H1 (cell line): ENCODE measurements around the gene CSTF2. TPM values are rescaled to one million over a fixed set of nuclear protein-coding genes. Genes with fewer than 3 reads are reported as not detected.

Experiments used
- CTCF ChIA-PET: fragments of 300-600 bp; sonication (Branson Sonifier 250); formaldehyde crosslinking; loops from one replicate; lab custom pipeline; 2021; ENCODE audit not compliant: partially characterized antibody; lab: Charles Lee
- POLR2A ChIA-PET: fragments of 300-600 bp; sonication (Branson Sonifier 250); formaldehyde crosslinking; loops from one replicate; lab custom pipeline; 2021; ENCODE audit warnings: inconsistent platforms; ENCODE audit not compliant: partially characterized antibody; lab: Charles Lee
- DNase-seq, 2 experiments: peaks; one replicate each; pipeline versions ENCODE4 v3.0.0 to v3.0.0-alpha.2; 2010 to 2022; ENCODE audit warnings: low spot score in 2 of 2, low read depth in 1 of 2, mixed read lengths in 1 of 2
- FAIRE-seq: peaks from 2 replicates; lab custom pipeline; 2011; peaks lifted over from hg19 to GRCh38; lab: Jason Lieb, UNC
- H2AFZ ChIP-seq: 2 replicates; pipeline ENCODE4 v1.8.1; 2012; ENCODE audit warnings: low read length, inconsistent platforms
- H2AK5ac ChIP-seq: 2 replicates; pipeline ENCODE4 v1.6.1; 2013; ENCODE audit warnings: low read depth, low read length
- H2BK120ac ChIP-seq: replicated peaks from 2 replicates; pipeline ENCODE3; 2013; ENCODE audit warnings: low read depth, low read length, inconsistent platforms
- H2BK12ac ChIP-seq: 2 replicates; pipeline ENCODE4 v1.6.1; 2013; ENCODE audit warnings: low read depth, low read length
- H2BK15ac ChIP-seq: 2 replicates; pipeline ENCODE4 v1.6.1; 2013; ENCODE audit warnings: low read length
- H2BK20ac ChIP-seq: 2 replicates; pipeline ENCODE4 v1.6.1; 2013; ENCODE audit warnings: low read length
- H2BK5ac ChIP-seq: 2 replicates; pipeline ENCODE4 v1.6.1; 2013; ENCODE audit warnings: low read depth, low read length
- H3K14ac ChIP-seq: 2 replicates; pipeline ENCODE4 v1.6.1; 2013; ENCODE audit warnings: inconsistent platforms; ENCODE audit not compliant: insufficient read length
- H3K18ac ChIP-seq: 2 replicates; pipeline ENCODE4 v1.6.1; 2013; ENCODE audit warnings: low read length; ENCODE audit errors: extremely low read depth
- H3K23ac ChIP-seq: 2 replicates; pipeline ENCODE4 v1.6.1; 2013; ENCODE audit warnings: inconsistent platforms; ENCODE audit not compliant: insufficient read length
- H3K23me2 ChIP-seq: 2 replicates; pipeline ENCODE4 v1.6.1; 2013; ENCODE audit warnings: low read depth, low read length
- H3K27ac ChIP-seq: 2 replicates; pipeline ENCODE4 v1.6.1; 2011; ENCODE audit warnings: low read depth, low read length, inconsistent platforms
- H3K27me3 ChIP-seq, 4 experiments: replicated peaks in 1 of 4; 1 replicate in 1 of 4; 2 replicates in 3 of 4; pipeline versions ENCODE4 v1.6.1 to v1.8.1; 2011 to 2013; ENCODE audit warnings: low read length in 3 of 4, mild to moderate bottlenecking in 3 of 4, inconsistent platforms in 2 of 4, mixed read lengths in 2 of 4, moderate library complexity in 1 of 4; ENCODE audit not compliant: control insufficient read depth in 3 of 4, insufficient read depth in 3 of 4; ENCODE audit errors: extremely low read depth in 1 of 4
- H3K36me3 ChIP-seq, 4 experiments: 2 replicates each; pipeline versions ENCODE4 v1.6.1 to v1.8.1; 2011 to 2013; ENCODE audit warnings: mild to moderate bottlenecking in 4 of 4, low read length in 3 of 4, moderate library complexity in 2 of 4, control low read depth in 1 of 4, inconsistent platforms in 1 of 4; ENCODE audit not compliant: insufficient read depth in 4 of 4, control insufficient read depth in 2 of 4
- H3K4ac ChIP-seq: replicated peaks from 2 replicates; pipeline ENCODE3; 2013; ENCODE audit warnings: low read length, low read depth, mixed read lengths, inconsistent platforms; ENCODE audit not compliant: insufficient read length
- H3K4me1 ChIP-seq, 4 experiments: replicated peaks in 1 of 4; 1 replicate in 1 of 4; 2 replicates in 3 of 4; pipeline versions ENCODE4 v1.6.1 to v1.8.1; 2011 to 2013; ENCODE audit warnings: low read length in 3 of 4, inconsistent platforms in 2 of 4, mixed read lengths in 1 of 4; ENCODE audit not compliant: insufficient read depth in 4 of 4, control insufficient read depth in 3 of 4
- H3K4me2 ChIP-seq, 2 experiments: 2 replicates each; pipeline versions ENCODE4 v1.6.1 to v1.8.1; 2011 to 2013; ENCODE audit warnings: low read depth in 2 of 2, low read length in 2 of 2, control low read depth in 1 of 2, inconsistent platforms in 1 of 2, mild to moderate bottlenecking in 1 of 2; ENCODE audit not compliant: insufficient read depth in 1 of 2
- H3K4me3 ChIP-seq, 4 experiments: fragments of 200-600, 300-600 bp in 1 of 4; sonication (generic), shearing (Covaris generic), sonication (Bioruptor Twin) in 1 of 4; 2 replicates each; pipeline versions ENCODE4 v1.5.1 to v1.8.1; 2011 to 2016; ENCODE audit warnings: low read length in 4 of 4, low read depth in 3 of 4, control low read depth in 2 of 4, inconsistent platforms in 2 of 4, mild to moderate bottlenecking in 2 of 4, mixed read lengths in 1 of 4, moderate library complexity in 1 of 4; ENCODE audit not compliant: insufficient read depth in 2 of 4; ENCODE audit errors: extremely low read depth in 1 of 4
- H3K56ac ChIP-seq: replicated peaks from 2 replicates; pipeline ENCODE3; 2013; ENCODE audit warnings: low read depth, mild to moderate bottlenecking, mixed read lengths, low read length, inconsistent platforms; ENCODE audit not compliant: insufficient read length
- H3K79me1 ChIP-seq: 2 replicates; pipeline ENCODE4 v1.6.1; 2013; ENCODE audit warnings: low read depth, low read length, control low read depth
- H3K79me2 ChIP-seq, 2 experiments: 2 replicates each; pipeline versions ENCODE4 v1.6.1 to v1.8.1; 2012 to 2013; ENCODE audit warnings: low read length in 2 of 2, mild to moderate bottlenecking in 2 of 2, inconsistent platforms in 1 of 2; ENCODE audit not compliant: insufficient read depth in 2 of 2, control insufficient read depth in 1 of 2
- H3K9ac ChIP-seq, 4 experiments: replicated peaks in 1 of 4; 1 replicate in 1 of 4; 2 replicates in 3 of 4; pipeline versions ENCODE4 v1.6.1 to v1.8.1; 2011 to 2013; ENCODE audit warnings: low read depth in 3 of 4, low read length in 3 of 4, control low read depth in 2 of 4, mild to moderate bottlenecking in 2 of 4, moderate library complexity in 2 of 4, inconsistent platforms in 1 of 4; ENCODE audit errors: extremely low read depth in 1 of 4
- H3K9me3 ChIP-seq, 2 experiments: 2 replicates each; pipeline versions ENCODE4 v1.6.1 to v1.8.1; 2012 to 2013; ENCODE audit warnings: mild to moderate bottlenecking in 2 of 2, moderate library complexity in 2 of 2, control low read depth in 1 of 2, inconsistent platforms in 1 of 2, low read depth in 1 of 2, low read length in 1 of 2, mixed read lengths in 1 of 2; ENCODE audit not compliant: insufficient read depth in 2 of 2
- H4K20me1 ChIP-seq, 2 experiments: replicated peaks in 1 of 2; 2 replicates each; pipeline versions ENCODE3 to v1.8.1; 2011 to 2013; ENCODE audit warnings: inconsistent platforms in 2 of 2, low read length in 2 of 2, mild to moderate bottlenecking in 1 of 2; ENCODE audit not compliant: insufficient read depth in 2 of 2, control insufficient read depth in 1 of 2
- H4K5ac ChIP-seq: 2 replicates; pipeline ENCODE4 v1.6.1; 2013; ENCODE audit warnings: low read length, low read depth, mixed read lengths, inconsistent platforms; ENCODE audit not compliant: insufficient read length
- H4K8ac ChIP-seq: 2 replicates; pipeline ENCODE4 v1.8.0; 2013; ENCODE audit warnings: mild to moderate bottlenecking, moderate library complexity, low read length, inconsistent platforms; ENCODE audit not compliant: insufficient read depth; ENCODE audit errors: extremely low read depth
- H4K91ac ChIP-seq: replicated peaks from 2 replicates; pipeline ENCODE3; 2013; ENCODE audit warnings: low read length, mixed read lengths, inconsistent platforms; ENCODE audit not compliant: insufficient read length
- ASH2L ChIP-seq: fragments of 200-600, 300-600 bp; sonication (generic); IDR thresholded peaks from one replicate; pipeline ENCODE4 v1.7.1; 2017; ENCODE audit warnings: low read length
- BACH1 ChIP-seq: IDR thresholded peaks from 2 replicates; pipeline ENCODE4 v1.6.1; 2012; ENCODE audit warnings: low read length, improper control_type of control experiment
- CHD1 ChIP-seq: IDR thresholded peaks from 2 replicates; pipeline ENCODE4 v1.6.1; 2012; ENCODE audit warnings: low read depth, low read length, improper control_type of control experiment
- EP300 ChIP-seq, 2 experiments: IDR thresholded peaks; 1 replicate in 1 of 2; 2 replicates in 1 of 2; pipeline ENCODE4 v1.6.1; 2011 to 2012; ENCODE audit warnings: low read depth in 2 of 2, low read length in 2 of 2, mild to moderate bottlenecking in 2 of 2, borderline replicate concordance in 1 of 2, inconsistent platforms in 1 of 2, moderate library complexity in 1 of 2
- KDM5A ChIP-seq: fragments of 200-600 bp; IDR thresholded peaks from 2 replicates; pipeline ENCODE4 v1.7.1; 2012; ENCODE audit warnings: mild to moderate bottlenecking, low read length, inconsistent platforms, mixed read lengths
- NANOG ChIP-seq: IDR thresholded peaks from 2 replicates; pipeline ENCODE4 v1.6.1; 2011; ENCODE audit warnings: low read length, low read depth, mild to moderate bottlenecking, inconsistent platforms; ENCODE audit not compliant: insufficient read depth, poor library complexity, severe bottlenecking
- PHF8 ChIP-seq: fragments of 200-600 bp; sonication (generic); conservative IDR thresholded peaks from 2 replicates; pipeline ENCODE4 v1.7.1; 2012; ENCODE audit warnings: low read depth, mild to moderate bottlenecking, inconsistent platforms, low read length, moderate library complexity
- POLR2AphosphoS5 ChIP-seq: IDR thresholded peaks from 2 replicates; pipeline ENCODE4 v1.6.1; 2011; ENCODE audit warnings: low read depth, low read length
- POU5F1 ChIP-seq: IDR thresholded peaks from 2 replicates; pipeline ENCODE4 v1.6.1; 2011; ENCODE audit warnings: low read depth, mild to moderate bottlenecking, low read length, moderate library complexity
- SAP30 ChIP-seq: fragments of 300-600 bp; sonication (generic); IDR thresholded peaks from 2 replicates; pipeline ENCODE4 v1.7.1; 2012; ENCODE audit warnings: low read length, moderate library complexity, mild to moderate bottlenecking, inconsistent platforms; ENCODE audit not compliant: insufficient read depth, insufficient replicate concordance
- TAF7 ChIP-seq: optimal IDR thresholded peaks from 2 replicates; pipeline ENCODE3; 2011; ENCODE audit warnings: low read depth, mild to moderate bottlenecking, inconsistent platforms, low read length, moderate library complexity, borderline replicate concordance
- TBP ChIP-seq: IDR thresholded peaks from 2 replicates; pipeline ENCODE4 v1.6.1; 2011; ENCODE audit warnings: low read depth, low read length, improper control_type of control experiment
- TCF12 ChIP-seq: IDR thresholded peaks from 2 replicates; pipeline ENCODE4 v1.6.1; 2011; ENCODE audit warnings: low read depth, mild to moderate bottlenecking, low read length
- TEAD4 ChIP-seq: IDR thresholded peaks from 2 replicates; pipeline ENCODE4 v1.6.1; 2012; ENCODE audit warnings: low read depth, low read length, inconsistent platforms, mixed read lengths
- YY1 ChIP-seq: IDR thresholded peaks from 2 replicates; pipeline ENCODE4 v1.6.1; 2011; ENCODE audit warnings: low read depth, mild to moderate bottlenecking, low read length
- ZNF274 ChIP-seq: IDR thresholded peaks from 2 replicates; pipeline ENCODE4 v1.7.0; 2012; ENCODE audit warnings: low read length, borderline replicate concordance; ENCODE audit errors: extremely low read depth
- WGBS, 2 experiments: shearing (Covaris generic) in 1 of 2; methylation state at CpG; one replicate each; pipeline versions ENCODE4 v1.1.6 to v1.1.7; 2013 to 2015; ENCODE audit warnings: low lambda C conversion rate in 2 of 2, mixed read lengths in 2 of 2, inconsistent platforms in 1 of 2, low coverage in 1 of 2, missing lambda C conversion rate in 1 of 2; ENCODE audit not compliant: insufficient replicate concordance in 2 of 2, insufficient coverage in 1 of 2, insufficient read length in 1 of 2; ENCODE audit errors: extremely low coverage in 1 of 2, missing lambda C conversion rate in 1 of 2; 5-methylcytosine and 5-hydroxymethylcytosine counted together
- polyA plus RNA-seq, 7 experiments: library from polyadenylated mRNA; depleted of rRNA in 3 of 7; stranded (reverse) in 5 of 7; unstranded in 2 of 7; fragments of >200 nt in 5 of 7; fragments of 200-250 nt in 2 of 7; gene quantifications; 1 replicate in 5 of 7; 2 replicates in 1 of 7; 4 replicates in 1 of 7; pipeline versions ENCODE4 v1.2.1 to v1.2.3, GENCODE V29; 2011 to 2013; ENCODE audit warnings: missing spikeins in 2 of 7, mixed read lengths in 2 of 7
- total RNA-seq: library from RNA; stranded (reverse); fragmentation: NEBNext Ultra II Directional; extraction: Animal tissue kit (Norgen Biotek cat#: 25700); gene quantifications from 2 replicates; pipeline ENCODE4 v1.2.1, GENCODE V29; 2021

The CSTF2 gene
- total and polyA plus RNA-seq, 2 of the 8 experiments (the other 6 are each of a cell fraction or from before 2014, with no cell fraction given): 20.7 to 30.9 TPM

DNA sequence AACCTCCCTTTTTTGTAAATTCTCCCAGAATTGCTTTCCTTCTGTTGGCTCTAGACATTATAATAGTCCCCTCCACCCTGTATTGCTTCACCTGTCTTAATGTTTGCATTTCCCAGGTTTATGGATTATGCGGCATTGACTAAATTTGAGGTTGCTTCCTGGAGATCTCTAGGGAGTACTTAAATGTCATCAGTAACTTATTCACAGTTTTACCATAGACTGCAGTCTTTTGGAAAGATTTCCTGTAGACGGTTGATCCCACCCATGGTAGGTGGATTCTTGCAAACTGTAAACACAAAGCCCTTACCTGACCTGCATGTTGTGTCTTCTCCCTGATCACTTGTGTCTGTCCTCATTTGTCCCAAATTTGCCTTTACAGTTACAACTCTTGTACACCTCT lies 60.2 kb downstream of the CSTF2 start:
- FAIRE-seq: no peak
- H3K9ac ChIP-seq: no peak overlapping the region
- no peaks in the 10 kb centered on the region for H3K36me3 ChIP-seq
- H2BK5ac ChIP-seq: no peak overlapping the region
- no peak overlapping the region for H4K91ac ChIP-seq
- H4K20me1 ChIP-seq: no peaks in the 10 kb centered on the region
- no peak overlapping the region for H3K18ac ChIP-seq
- H3K27ac ChIP-seq: no peak overlapping the region
- H2AK5ac ChIP-seq: no peak overlapping the region
- no peaks in the 10 kb centered on the region for H3K79me2 ChIP-seq
- H3K27me3 ChIP-seq: no peaks in the 10 kb centered on the region
- POLR2A ChIA-PET: no interaction called here
- H3K4ac ChIP-seq: no peak overlapping the region
- DNase-seq: no peak
- peaks cover 2% of the 10 kb centered on the region; the same call in 1 of the 2 replicates for H3K23me2 ChIP-seq
- CTCF ChIA-PET: no interaction called here
- no peak overlapping the region for H4K8ac ChIP-seq
- H3K4me2 ChIP-seq: no peak overlapping the region
- H3K4me1 ChIP-seq: no peaks in the 10 kb centered on the region
- H3K4me3 ChIP-seq: no peak overlapping the region
- no peak overlapping the region for H2BK15ac ChIP-seq
- H2BK20ac ChIP-seq: no peak overlapping the region
- no peaks in the 10 kb centered on the region for H3K9me3 ChIP-seq
- no peak overlapping the region for H2BK12ac ChIP-seq
- 88% methylated on average over 2 of the region's 2 CpGs; no CpG with 5 or more reads in 1 of the 2 experiments for WGBS, 2 experiments
- no peak overlapping the region for H3K56ac ChIP-seq
- H4K5ac ChIP-seq: no peak overlapping the region
- H2BK120ac ChIP-seq: no peak overlapping the region
- no peak overlapping the region for H2AFZ ChIP-seq
- no peak overlapping the region for H3K14ac ChIP-seq
- H3K79me1 ChIP-seq: no peaks in the 10 kb centered on the region
- H3K23ac ChIP-seq: no peak overlapping the region
- no peak for TF ChIP-seq POU5F1
- TF ChIP-seq TEAD4: no peak
- no peak for TF ChIP-seq TBP
- no peak for TF ChIP-seq TCF12
- TF ChIP-seq POLR2AphosphoS5: no peak
- TF ChIP-seq TAF7: no peak
- no peak for TF ChIP-seq EP300 (IDR thresholded peaks at IDR 0.05; ENCODE audit: borderline replicate concordance in 1 of 2, low read depth in 2 of 2, low read length in 2 of 2)
- TF ChIP-seq NANOG: no peak
- TF ChIP-seq CHD1: no peak
- TF ChIP-seq ZNF274: no peak
- TF ChIP-seq YY1: no peak
- TF ChIP-seq PHF8: no peak
- no peak for TF ChIP-seq BACH1
- no peak for TF ChIP-seq ASH2L
- TF ChIP-seq KDM5A: no peak
- TF ChIP-seq SAP30: no peak
